T-helper 2 cell (primary cell): Measurements from ENCODE around the gene MMD2.

ENCODE experiments used
- DNase-seq, 5 experiments: peaks; one replicate each; pipeline versions ENCODE4 v3.0.0 to v3.0.0-alpha.2; 2012 to 2022

The MMD2 gene

GRCh38 chr7:4866528-4867496 is 92.2 kb downstream of the MMD2 start:
- no peak for DNase-seq

DNA sequence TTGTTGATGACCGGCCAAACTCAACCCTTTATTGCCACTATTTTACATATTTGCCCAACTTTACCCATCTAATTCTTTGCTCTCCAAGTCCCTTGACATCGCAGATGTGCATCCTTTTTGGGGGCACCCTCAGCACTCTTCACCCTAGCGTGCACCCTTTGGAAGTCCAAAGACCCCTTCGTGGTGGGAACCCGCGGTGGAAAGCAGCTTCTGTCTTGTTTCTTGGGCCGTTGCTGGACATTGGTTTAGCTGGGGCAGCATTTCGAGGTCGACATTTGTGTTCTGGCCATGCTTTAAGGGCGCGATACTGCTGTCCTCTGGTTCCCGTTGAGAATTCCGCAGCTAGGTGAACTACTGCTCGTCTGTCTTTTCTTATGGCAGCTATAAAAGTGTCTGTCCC is 96.8 kb downstream of the MMD2 start:
- no peak for DNase-seq

- peak in 2 of 5 experiments; percentile 30 to 37 for DNase-seq
Observed at GRCh38 chr7:4861673-4862072, 97.3 kb downstream of the MMD2 start, which contains the start of gene PAPOLB. PAPOLB (minus strand) TSS chr7:4862030; CDS start chr7:4861810, 220 bp downstream.

GRCh38 chr7:4861227-4861626 is 97.8 kb downstream of the MMD2 start:
- DNase-seq = no peak

DNA sequence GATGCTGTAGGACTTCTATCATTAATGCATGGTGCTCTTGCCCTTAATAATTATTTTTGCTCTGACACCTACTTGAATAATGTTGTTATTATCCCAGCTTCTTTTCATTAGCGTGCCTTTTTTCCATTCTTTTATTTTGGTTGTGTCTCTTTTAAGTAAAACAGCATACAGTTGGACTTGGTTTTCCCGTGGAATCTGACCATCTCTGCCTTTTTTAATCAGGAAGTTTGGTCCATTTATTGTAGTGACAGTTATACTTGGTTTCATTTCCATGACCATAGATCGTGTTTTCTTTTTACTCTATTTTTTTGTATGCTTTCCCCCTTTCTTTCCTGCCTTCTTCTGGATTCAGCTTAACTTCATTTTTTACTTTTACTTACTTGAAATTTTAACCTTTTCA is 101.8 kb downstream of the MMD2 start:
- DNase-seq = no peak

GRCh38 chr7:4856336-4857057 is 102.5 kb downstream of the MMD2 start:
- no peak for DNase-seq
